ENCODE measurements around the gene PPP1R9A.

The PPP1R9A gene

DNA sequence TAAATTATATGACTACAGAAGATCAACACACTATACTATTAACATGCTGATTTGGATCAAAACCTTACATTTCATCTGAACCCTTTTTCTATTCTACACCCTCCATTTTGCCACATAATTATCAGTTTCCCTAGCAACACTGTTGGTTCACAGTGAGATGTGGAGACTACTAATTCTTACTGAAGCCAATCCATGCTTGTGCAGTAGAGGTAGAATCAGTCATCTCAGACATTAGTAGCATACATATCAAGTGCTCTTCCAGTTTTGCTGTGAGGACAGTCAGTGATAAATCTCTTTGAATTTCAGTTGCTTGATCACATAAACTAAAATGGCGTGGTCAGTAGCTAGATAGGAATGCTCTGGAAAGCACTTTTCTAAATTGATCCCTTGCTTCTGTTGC, 346.6 kb downstream of the PPP1R9A start:
- TF ChIP-seq, protein P1, sequence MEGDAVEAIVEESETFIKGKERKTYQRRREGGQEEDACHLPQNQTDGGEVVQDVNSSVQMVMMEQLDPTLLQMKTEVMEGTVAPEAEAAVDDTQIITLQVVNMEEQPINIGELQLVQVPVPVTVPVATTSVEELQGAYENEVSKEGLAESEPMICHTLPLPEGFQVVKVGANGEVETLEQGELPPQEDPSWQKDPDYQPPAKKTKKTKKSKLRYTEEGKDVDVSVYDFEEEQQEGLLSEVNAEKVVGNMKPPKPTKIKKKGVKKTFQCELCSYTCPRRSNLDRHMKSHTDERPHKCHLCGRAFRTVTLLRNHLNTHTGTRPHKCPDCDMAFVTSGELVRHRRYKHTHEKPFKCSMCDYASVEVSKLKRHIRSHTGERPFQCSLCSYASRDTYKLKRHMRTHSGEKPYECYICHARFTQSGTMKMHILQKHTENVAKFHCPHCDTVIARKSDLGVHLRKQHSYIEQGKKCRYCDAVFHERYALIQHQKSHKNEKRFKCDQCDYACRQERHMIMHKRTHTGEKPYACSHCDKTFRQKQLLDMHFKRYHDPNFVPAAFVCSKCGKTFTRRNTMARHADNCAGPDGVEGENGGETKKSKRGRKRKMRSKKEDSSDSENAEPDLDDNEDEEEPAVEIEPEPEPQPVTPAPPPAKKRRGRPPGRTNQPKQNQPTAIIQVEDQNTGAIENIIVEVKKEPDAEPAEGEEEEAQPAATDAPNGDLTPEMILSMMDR (IDR thresholded peaks at IDR 0.05), result no peak

DNA sequence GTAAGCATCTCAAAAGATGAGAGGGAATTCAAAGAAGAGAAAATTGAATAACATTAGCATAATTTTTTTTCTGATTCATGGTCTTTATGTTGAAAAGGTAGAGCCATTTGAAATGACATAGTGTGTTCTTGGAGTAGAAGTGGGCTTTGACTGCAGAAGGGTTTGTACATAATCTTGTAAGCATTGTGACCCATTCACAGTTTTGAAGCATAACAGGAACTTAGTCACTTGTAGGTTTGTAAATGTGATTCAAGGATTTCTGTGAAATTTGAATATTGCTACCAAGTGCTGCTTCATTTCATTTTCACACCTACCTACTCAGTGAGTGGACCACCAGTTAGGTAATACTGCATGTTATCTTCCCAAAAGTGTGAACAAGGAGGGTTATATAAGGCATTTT, 348.3 kb downstream of the PPP1R9A start:
- TF ChIP-seq, protein P1 (IDR thresholded peaks at IDR 0.05), result no peak

DNA sequence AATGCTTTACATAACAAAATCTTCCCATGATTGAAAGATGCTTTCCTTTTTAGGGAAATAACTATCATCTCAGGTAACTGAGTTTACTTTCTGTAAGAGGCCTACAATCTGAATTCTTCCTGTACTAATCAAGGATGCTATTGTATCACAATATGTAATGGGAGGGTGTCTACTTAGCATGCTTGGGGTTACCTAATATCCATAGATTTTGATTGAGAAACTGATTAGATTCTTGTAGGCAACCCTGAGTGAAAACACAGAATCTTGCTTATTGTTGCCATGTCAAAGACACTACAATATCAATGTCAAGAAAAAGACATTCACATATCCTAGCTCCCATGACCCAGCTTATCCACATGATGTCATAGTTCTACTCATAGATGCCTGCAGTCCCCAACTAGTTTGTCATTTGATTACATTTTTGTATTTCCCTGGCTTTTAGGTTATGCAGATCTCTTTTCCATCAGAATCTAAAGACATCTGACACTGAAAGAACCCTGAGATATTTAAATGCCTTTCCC, 354.6 kb downstream of the PPP1R9A start:
- TF ChIP-seq, protein P1 (IDR thresholded peaks at IDR 0.05), result no peak

DNA sequence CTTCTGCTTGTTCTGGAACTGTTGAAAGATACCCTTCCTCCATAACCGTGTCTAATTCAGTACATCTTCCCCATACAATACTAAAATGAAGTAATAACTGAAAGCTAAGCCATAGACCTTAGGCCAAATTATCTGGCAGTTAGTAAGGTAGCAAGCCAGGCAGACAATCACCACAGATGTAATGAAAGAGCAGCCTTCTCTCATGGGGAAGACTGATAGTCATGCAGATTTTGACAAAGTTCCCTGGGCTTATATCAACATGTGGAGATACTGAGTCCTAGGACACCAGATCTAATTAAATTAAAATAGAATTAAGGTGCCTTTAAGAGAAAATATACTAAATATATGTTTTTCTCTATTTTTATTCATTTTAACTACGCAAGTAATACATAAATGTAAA, 355.5 kb downstream of the PPP1R9A start:
- TF ChIP-seq, protein P1 (IDR thresholded peaks at IDR 0.05), result no peak

DNA sequence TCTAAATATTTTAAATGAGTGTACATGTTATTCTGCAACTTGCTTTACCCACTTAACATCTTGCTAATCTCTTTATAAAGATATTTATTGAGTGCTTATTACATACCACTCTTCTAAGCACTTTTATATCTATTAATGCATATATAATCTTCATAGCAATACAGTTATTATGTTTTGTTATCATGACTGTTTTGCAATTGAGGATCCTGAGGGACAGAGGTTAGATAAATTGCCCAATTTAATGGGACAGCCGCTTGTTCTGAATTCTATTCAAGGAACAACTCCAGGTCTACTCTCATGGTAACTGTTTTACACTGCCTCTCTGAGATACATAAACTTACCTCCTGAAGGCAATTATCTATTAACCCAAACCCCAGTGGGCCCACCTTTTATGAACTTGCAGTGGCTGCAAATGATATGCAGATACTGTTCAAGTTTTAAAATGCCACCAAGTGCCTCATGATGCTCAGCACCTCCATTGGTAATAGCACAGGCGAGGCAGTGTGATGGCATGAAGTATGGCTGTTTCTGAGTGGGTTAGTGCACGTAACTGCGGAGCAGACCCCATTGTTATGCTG, 356.5 kb downstream of the PPP1R9A start:
- TF ChIP-seq, protein P1 (IDR thresholded peaks at IDR 0.05), result no peak

DNA sequence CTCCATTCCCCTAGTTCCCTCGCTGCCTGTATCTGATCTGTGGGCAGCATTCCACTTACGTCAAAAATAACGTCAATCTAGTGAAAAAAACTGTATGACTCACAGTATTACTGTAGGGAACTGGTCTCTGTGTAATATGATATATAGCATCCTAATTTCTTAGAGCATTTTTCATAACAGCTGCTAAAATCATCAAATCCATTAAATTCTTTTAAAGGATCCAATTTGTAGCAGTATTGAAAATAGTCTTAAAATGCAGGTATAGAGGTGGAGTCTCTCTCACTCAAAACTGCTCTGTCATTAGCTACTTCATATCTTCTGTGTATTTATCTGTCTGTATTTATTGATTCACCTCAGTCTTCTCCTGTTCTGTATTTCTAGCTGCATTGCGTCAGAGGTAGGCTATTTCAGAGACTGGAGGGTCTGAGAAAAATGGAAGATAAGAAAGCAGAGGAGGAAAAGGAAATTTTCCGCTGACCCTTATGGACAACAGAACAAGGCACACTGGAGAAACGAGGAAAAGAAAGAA, 357.0 kb downstream of the PPP1R9A start:
- TF ChIP-seq, protein P1 (IDR thresholded peaks at IDR 0.05), result no peak

DNA sequence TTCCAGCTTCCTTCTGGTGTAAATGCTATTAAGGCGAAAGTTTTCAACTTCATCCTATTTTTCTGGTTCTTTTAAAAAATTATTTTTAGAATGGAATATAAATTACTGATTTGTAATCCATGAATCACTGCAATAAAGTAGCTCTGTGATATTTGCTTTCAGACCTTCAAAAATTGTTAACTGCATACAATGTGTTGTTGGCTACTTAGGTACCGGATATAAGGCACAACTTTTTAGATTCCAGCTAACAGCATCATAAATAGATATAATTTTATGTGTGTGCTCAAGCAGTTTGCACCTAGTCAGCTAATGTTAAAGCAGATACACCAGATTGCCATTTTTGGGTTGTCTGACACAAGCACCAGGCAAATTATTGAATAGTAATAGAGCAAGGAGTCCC, 358.2 kb downstream of the PPP1R9A start:
- TF ChIP-seq, protein P1 (IDR thresholded peaks at IDR 0.05), result no peak
